Mesodermal cell (in vitro differentiated cells): Measurements from ENCODE around the gene EBP.
"Not testable (repeated sequence)": the region's sequence is repeated elsewhere in the genome, so short reads cannot be mapped to it uniquely, and the experiment has no call there.

ENCODE experiments used
- H3K27ac ChIP-seq: 2 replicates; pipeline ENCODE4 v1.7.0; 2013; ENCODE audit warnings: mild to moderate bottlenecking, low read depth, low read length, moderate library complexity; ENCODE audit not compliant: severe bottlenecking
- H3K36me3 ChIP-seq: 2 replicates; pipeline ENCODE4 v1.7.1; 2013; ENCODE audit warnings: mild to moderate bottlenecking, low read length, moderate library complexity; ENCODE audit not compliant: control insufficient read depth, insufficient read depth
- H3K4me1 ChIP-seq: one replicate; pipeline ENCODE4 v1.7.1; 2013; ENCODE audit warnings: mild to moderate bottlenecking, low read length; ENCODE audit not compliant: insufficient read depth, control insufficient read depth, poor library complexity, severe bottlenecking
- H3K4me3 ChIP-seq: 2 replicates; pipeline ENCODE4 v1.7.0; 2013; ENCODE audit warnings: low read length, control low read depth, mild to moderate bottlenecking; ENCODE audit not compliant: insufficient read depth, poor library complexity, severe bottlenecking; ENCODE audit errors: extremely low read depth
- H3K9me3 ChIP-seq: 2 replicates; pipeline ENCODE4 v1.7.1; 2013; ENCODE audit warnings: mild to moderate bottlenecking, low read length, moderate library complexity; ENCODE audit not compliant: control insufficient read depth
- WGBS, 2 experiments: methylation state at CpG; one replicate each; pipeline ENCODE4 v1.1.5; 2013; ENCODE audit warnings: missing lambda C conversion rate in 2 of 2; ENCODE audit not compliant: insufficient coverage in 2 of 2; 5-methylcytosine and 5-hydroxymethylcytosine counted together

EBP gene

GRCh38 chrX:48511560-48511959 is 10.0 kb upstream of the EBP start:
- peaks cover 8% of the 10 kb centered on the region for H3K36me3 ChIP-seq
- no peak overlapping the region for H3K4me3 ChIP-seq
- WGBS, 2 experiments, result 71 to 83% methylated on average over 2 to 3 of the region's 4 CpGs
- H3K9me3 ChIP-seq, result no peaks in the 10 kb centered on the region
- peaks cover 3% of the 10 kb centered on the region for H3K4me1 ChIP-seq
- H3K27ac ChIP-seq, result no peak overlapping the region

GRCh38 chrX:48512371-48512935 is 9.2 kb upstream of the EBP start:
- Histone ChIP-seq H3K9me3 (no peaks in the 10 kb centered on the region), H3K4me1 (peaks cover 3% of the 10 kb centered on the region), H3K36me3 (peaks cover 11% of the 10 kb centered on the region), H3K27ac (no peak overlapping the region), H3K4me3 (no peak overlapping the region)
- 95 to 100% methylated on average over 3 to 4 of the region's 20 CpGs for WGBS, 2 experiments

GRCh38 chrX:48513670-48514069 is 7.9 kb upstream of the EBP start:
- no peak overlapping the region for H3K27ac ChIP-seq
- no CpG with 5 or more reads among the region's 4 CpGs for WGBS, 2 experiments
- no peaks in the 10 kb centered on the region for H3K9me3 ChIP-seq
- peaks cover 11% of the 10 kb centered on the region for H3K36me3 ChIP-seq
- peaks cover 3% of the 10 kb centered on the region for H3K4me1 ChIP-seq
- no peak overlapping the region for H3K4me3 ChIP-seq

GRCh38 chrX:48514126-48514806 is 7.3 kb upstream of the EBP start:
- 96% methylated on average over 4 of the region's 16 CpGs; no CpG with 5 or more reads in 1 of the 2 experiments for WGBS, 2 experiments
- peaks cover 3% of the 10 kb centered on the region for H3K4me1 ChIP-seq
- H3K9me3 ChIP-seq, result no peaks in the 10 kb centered on the region
- H3K27ac ChIP-seq, result no peak overlapping the region
- H3K4me3 ChIP-seq, result no peak overlapping the region
- H3K36me3 ChIP-seq, result peaks cover 11% of the 10 kb centered on the region

- H3K27ac ChIP-seq, result no peak overlapping the region
- H3K4me3 ChIP-seq, result no peak overlapping the region
- H3K4me1 ChIP-seq, result peaks cover 3% of the 10 kb centered on the region
- no peaks in the 10 kb centered on the region for H3K9me3 ChIP-seq
- H3K36me3 ChIP-seq, result peaks cover 11% of the 10 kb centered on the region
- 97% methylated on average over 6 of the region's 9 CpGs; no CpG with 5 or more reads in 1 of the 2 experiments for WGBS, 2 experiments
Measured at GRCh38 chrX:48514868-48515460, 6.6 kb upstream of the EBP start.

GRCh38 chrX:48515842-48516241 is 5.8 kb upstream of the EBP start:
- peaks cover 3% of the 10 kb centered on the region for H3K4me1 ChIP-seq
- H3K27ac ChIP-seq, result no peak overlapping the region
- H3K4me3 ChIP-seq, result no peak overlapping the region
- H3K9me3 ChIP-seq, result no peaks in the 10 kb centered on the region
- H3K36me3 ChIP-seq, result peaks cover 11% of the 10 kb centered on the region
- 78 to 90% methylated on average over 2 to 4 of the region's 10 CpGs for whole genome bisulfite sequencing, 2 experiments

GRCh38 chrX:48516285-48516684 is 5.3 kb upstream of the EBP start:
- no peaks in the 10 kb centered on the region for H3K9me3 ChIP-seq
- peaks cover 11% of the 10 kb centered on the region for H3K36me3 ChIP-seq
- H3K4me3 ChIP-seq, result no peak overlapping the region
- peaks cover 3% of the 10 kb centered on the region for H3K4me1 ChIP-seq
- 76 to 93% methylated on average over 5 to 10 of the region's 10 CpGs for WGBS, 2 experiments
- H3K27ac ChIP-seq, result no peak overlapping the region

- peaks cover 3% of the 10 kb centered on the region for H3K4me1 ChIP-seq
- H3K36me3 ChIP-seq, result peaks cover 11% of the 10 kb centered on the region
- H3K9me3 ChIP-seq, result no peaks in the 10 kb centered on the region
- no peak overlapping the region for H3K4me3 ChIP-seq
- no CpG with 5 or more reads among the region's 5 CpGs for WGBS, 2 experiments
- H3K27ac ChIP-seq, result no peak overlapping the region
Measured at GRCh38 chrX:48516987-48517386, 4.6 kb upstream of the EBP start.

- not testable (repeated sequence) for H3K9me3 ChIP-seq, H3K27ac ChIP-seq, H3K4me3 ChIP-seq, H3K4me1 ChIP-seq
- peaks cover 16% of the 10 kb centered on the region for H3K36me3 ChIP-seq
- WGBS, 2 experiments, result 80% methylated on average over 1 of the region's 4 CpGs; no CpG with 5 or more reads in 1 of the 2 experiments
Measured at GRCh38 chrX:48519481-48519880, 2.1 kb upstream of the EBP start.

GRCh38 chrX:48520455-48520854 is 1.2 kb upstream of the EBP start:
- no peaks in the 10 kb centered on the region for H3K4me1 ChIP-seq

GRCh38 chrX:48520976-48521352 is 644 bp upstream of the EBP start:
- H3K4me1 ChIP-seq, result no peaks in the 10 kb centered on the region
- 43 to 49% methylated on average over 1 to 2 of the region's 2 CpGs for WGBS, 2 experiments
- peak overlapping the region; percentile 50 for H3K4me3 ChIP-seq
- H3K36me3 ChIP-seq, result peaks cover 21% of the 10 kb centered on the region
- no peak overlapping the region for H3K27ac ChIP-seq
- no peaks in the 10 kb centered on the region for H3K9me3 ChIP-seq

More at GRCh38 chrX:48520455-48520854, 1.2 kb upstream of the EBP start:
- WGBS, 2 experiments, result no CpG with 5 or more reads among the region's 2 CpGs
- Histone ChIP-seq H3K36me3 (peaks cover 17% of the 10 kb centered on the region), H3K27ac (no peak overlapping the region), H3K4me3 (no peak overlapping the region), H3K9me3 (no peaks in the 10 kb centered on the region)
